Fibroblast of pulmonary artery (primary cell): ENCODE data around the gene ICAM2.
"Not testable (repeated sequence)": the region's sequence is repeated elsewhere in the genome, so short reads cannot be mapped to it uniquely, and the experiment has no call there.

ENCODE experiments used
- DNase-seq: peaks from one replicate; pipeline ENCODE4 v3.0.0-alpha.2; 2010; ENCODE audit warnings: low read depth
- H3K4me3 ChIP-seq: replicated peaks from 2 replicates; pipeline ENCODE4 v1.5.1; 2011; ENCODE audit warnings: low read depth, mild to moderate bottlenecking, control low read depth, low read length, moderate library complexity
- TF ChIP-seq, protein P1 (sequence below): IDR thresholded peaks from 2 replicates; pipeline ENCODE4 v1.5.1; 2011; ENCODE audit warnings: mild to moderate bottlenecking, control low read depth, low read length, inconsistent platforms; ENCODE audit errors: missing control alignments

The ICAM2 gene

DNA sequence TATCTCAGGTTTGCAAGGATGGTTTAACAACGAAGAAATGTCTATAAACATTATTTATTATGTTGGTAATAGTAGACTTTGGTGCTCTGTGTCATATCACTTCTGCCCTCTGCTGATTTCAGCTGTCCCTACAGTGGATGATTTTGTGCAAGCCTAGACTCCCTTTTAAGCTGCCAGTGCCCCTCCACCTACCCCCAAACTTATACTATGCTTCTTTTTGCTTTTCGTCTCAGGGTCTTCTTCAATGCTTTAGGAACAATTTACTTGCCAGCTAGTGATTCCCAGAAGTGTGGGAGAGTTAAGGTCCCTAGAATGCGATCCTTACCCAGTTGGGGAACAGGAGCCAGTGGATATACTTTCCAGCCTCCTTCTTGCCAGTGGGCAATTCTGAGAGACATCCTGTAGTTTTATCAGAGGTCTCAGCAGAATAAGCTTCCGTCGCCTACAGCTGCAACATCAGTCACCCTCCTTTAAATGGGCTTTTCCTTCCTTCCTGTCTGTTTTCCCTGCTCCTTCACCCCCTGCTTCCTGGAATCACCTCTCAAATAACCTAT, 4.1 kb downstream of the ICAM2 start:
- DNase-seq: no peak
- TF ChIP-seq, protein P1, sequence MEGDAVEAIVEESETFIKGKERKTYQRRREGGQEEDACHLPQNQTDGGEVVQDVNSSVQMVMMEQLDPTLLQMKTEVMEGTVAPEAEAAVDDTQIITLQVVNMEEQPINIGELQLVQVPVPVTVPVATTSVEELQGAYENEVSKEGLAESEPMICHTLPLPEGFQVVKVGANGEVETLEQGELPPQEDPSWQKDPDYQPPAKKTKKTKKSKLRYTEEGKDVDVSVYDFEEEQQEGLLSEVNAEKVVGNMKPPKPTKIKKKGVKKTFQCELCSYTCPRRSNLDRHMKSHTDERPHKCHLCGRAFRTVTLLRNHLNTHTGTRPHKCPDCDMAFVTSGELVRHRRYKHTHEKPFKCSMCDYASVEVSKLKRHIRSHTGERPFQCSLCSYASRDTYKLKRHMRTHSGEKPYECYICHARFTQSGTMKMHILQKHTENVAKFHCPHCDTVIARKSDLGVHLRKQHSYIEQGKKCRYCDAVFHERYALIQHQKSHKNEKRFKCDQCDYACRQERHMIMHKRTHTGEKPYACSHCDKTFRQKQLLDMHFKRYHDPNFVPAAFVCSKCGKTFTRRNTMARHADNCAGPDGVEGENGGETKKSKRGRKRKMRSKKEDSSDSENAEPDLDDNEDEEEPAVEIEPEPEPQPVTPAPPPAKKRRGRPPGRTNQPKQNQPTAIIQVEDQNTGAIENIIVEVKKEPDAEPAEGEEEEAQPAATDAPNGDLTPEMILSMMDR: peak; percentile 18
- no peak overlapping the region for H3K4me3 ChIP-seq

DNA sequence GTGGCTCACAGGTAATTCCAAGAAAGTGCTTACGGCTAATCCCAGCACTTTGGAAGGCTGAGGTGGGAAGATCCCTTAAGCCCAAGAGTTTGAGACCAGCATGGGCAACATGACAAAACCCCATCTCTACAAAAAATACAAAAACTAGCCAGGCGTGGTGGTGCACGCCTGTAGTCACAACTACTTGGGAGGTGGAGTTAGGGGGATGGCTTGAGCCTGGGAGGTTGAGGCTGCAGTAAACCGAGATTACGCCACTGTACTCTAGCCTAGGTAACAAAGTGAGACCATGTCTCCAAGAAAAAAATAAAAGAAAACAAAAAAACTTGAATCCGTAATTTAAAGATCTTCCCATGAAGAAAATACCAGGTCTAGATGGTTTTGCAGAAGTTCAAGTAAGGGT, 5.0 kb downstream of the ICAM2 start:
- TF ChIP-seq, protein P1: no peak
- DNase-seq: no peak
- no peak overlapping the region for H3K4me3 ChIP-seq

DNA sequence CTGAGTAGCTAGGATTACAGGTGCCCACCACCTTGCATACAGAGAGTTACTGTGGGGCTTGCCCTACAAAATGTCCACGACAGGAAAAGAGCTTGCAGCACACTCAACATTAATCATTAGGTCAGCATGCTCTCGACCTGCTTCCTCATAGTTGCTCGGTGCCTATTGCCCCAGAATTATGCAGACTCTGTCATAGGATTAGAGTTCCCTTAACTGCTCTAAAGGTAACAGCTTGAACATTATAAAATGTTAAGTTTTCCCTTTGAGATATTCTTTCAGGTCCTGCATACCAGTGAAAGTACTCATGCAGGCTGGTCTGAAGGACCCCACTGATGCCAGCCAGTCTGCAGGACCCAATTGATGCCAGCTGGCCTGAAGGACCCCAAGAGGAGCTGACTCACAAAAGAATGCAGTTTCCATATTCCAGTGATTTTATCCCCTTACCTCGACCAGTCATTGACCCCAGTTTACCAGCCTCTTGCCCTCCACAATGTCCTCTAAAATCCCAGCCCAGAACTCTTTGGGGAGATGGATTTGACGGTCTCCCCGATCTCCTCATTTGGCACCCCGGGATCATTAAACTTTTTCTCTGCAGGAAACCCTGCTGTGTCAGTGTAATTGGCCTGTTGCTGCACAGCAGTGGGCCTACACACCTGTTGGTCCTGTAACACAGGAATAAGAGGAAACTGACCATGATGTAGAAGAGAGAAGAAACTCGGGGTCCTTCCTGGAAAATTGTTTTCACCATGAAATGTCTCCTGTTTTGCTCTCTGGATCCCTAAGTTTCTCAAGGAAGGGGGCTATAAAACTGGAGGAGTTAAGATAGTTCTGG, 10.6 kb downstream of the ICAM2 start:
- H3K4me3 ChIP-seq: no peak overlapping the region
- peak; percentile 27 for DNase-seq
- TF ChIP-seq, protein P1: no peak

DNA sequence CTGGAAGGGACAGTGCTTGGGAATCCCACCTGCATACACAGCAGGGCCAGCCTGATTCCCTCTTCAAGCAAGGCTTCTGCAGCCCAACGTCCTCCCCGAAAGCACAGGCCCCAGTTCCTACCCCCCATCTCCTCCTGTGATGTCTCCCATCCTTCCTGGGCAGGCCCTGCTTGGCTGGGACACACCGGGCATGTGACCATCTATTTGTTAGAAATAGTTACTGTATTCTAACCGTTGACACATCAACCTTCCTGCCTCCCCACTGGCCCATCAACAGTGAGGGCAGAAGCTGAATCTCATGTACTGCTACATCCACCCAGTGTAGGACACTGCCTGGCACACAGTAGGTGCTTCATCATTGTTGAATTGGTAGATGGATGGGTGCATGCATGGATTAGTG, 11.6 kb downstream of the ICAM2 start:
- no peak overlapping the region for H3K4me3 ChIP-seq
- TF ChIP-seq, protein P1: no peak
- no peak for DNase-seq

DNA sequence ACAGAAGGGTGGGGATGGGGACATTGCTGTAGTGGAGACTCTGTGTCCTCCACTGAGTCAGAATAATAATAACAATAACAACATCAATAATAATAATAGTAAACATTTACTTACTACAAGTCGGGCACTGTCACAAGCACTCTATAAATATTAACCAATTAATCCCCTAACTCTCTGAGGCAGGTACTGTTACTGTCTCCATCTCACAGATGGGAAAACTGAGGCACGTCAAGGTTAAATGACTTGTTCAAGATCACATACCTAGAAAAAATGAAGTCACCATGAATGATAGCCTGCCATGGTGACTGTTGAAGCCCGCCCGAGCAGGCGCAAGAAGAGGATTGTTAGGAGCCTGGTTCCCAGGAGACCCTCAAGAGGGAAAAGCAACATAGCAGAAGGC, 12.1 kb downstream of the ICAM2 start:
- no peak for DNase-seq
- TF ChIP-seq, protein P1: no peak
- no peak overlapping the region for H3K4me3 ChIP-seq

DNA sequence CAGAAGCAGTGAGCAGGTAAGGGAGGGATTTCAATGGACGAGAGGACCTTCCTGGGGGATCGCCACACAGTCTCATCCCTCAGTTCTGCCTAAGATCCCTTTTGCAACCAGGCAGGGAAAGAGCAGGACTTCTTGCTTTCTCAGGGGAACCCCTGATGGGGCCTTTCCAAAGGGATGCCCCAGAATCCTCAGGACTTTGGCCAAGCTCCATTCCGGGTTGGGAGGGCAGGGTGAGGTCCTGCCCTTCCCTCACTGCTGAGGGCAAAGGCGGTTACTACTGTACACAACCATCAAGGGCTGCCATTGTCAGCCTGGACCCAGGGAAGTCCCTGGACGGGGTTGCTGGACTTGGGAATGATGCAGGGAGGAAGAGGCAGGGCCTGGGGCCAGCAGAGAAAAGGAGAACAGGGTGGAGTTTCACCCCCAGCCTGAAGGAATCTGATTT, 12.6 kb downstream of the ICAM2 start:
- TF ChIP-seq, protein P1: no peak
- no peak for DNase-seq
- H3K4me3 ChIP-seq: no peak overlapping the region

DNA sequence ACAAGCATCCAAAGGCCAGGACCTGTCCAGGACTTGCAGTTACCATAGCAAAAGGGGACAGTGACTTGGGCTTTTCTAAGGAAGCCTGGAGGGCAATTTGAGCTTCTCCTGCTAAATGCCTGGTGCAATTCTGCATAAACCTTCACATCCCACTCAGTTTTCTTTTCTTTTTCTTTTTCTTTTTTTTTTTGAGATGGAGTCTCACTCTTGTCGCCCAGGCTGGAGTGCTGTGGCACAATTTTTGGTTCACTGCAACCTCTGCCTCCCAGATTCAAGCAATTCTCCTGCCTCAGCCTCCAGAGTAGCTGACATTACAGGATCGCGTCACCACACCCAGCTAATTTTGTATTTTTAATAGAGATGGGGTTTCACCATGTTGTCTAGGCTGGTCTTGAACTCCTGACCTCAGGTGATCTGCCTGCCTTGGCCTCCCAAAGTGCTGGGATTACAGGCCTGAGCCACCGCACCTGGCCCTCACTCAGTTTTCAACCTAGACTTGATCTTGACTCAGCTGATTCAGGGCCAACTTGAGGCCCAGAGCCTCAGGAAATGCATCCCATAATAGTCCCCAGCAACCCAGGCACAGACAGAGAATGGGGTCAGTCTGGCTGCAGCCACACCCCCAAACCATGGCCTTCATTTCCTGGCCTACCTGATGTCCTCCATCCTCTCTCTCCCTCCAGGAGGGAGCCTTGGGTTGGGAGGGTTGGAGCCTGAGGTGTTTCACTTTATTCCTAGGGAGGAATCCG, 13.2 kb downstream of the ICAM2 start:
- DNase-seq, H3K4me3 ChIP-seq: not testable (repeated sequence)
